ENCODE measurements around the gene DNASE2B.

Gene DNASE2B

GRCh38 chr1:84379917-84380180 lies 18.4 kb upstream of the DNASE2B start:
- no peak for TF ChIP-seq CTCF (IDR thresholded peaks at IDR 0.05; ENCODE audit: control insufficient read depth, extremely low read depth, insufficient read depth)

GRCh38 chr1:84382127-84382526 lies 16.2 kb upstream of the DNASE2B start:
- no peak for DNase-seq (ENCODE audit: low read depth)
- no peak overlapping the region for H3K4me3 ChIP-seq (ENCODE audit: low read depth, low read length)
- no peak for TF ChIP-seq CTCF (IDR thresholded peaks at IDR 0.05; ENCODE audit: control insufficient read depth, extremely low read depth, insufficient read depth)

More at GRCh38 chr1:84379917-84380180, 18.4 kb upstream of the DNASE2B start:
- no peak overlapping the region for H3K4me3 ChIP-seq (ENCODE audit: low read depth, low read length)
- DNase-seq (ENCODE audit: low read depth): no peak

GRCh38 chr1:84385347-84385746 lies 12.9 kb upstream of the DNASE2B start:
- DNase-seq (ENCODE audit: low read depth): no peak

GRCh38 chr1:84386716-84387479 lies 11.4 kb upstream of the DNASE2B start:
- no peak for TF ChIP-seq CTCF (IDR thresholded peaks at IDR 0.05; ENCODE audit: control insufficient read depth, extremely low read depth, insufficient read depth)
- no peak for DNase-seq (ENCODE audit: low read depth)
- H3K4me3 ChIP-seq (ENCODE audit: low read depth, low read length): no peak overlapping the region

More at GRCh38 chr1:84385347-84385746, 12.9 kb upstream of the DNASE2B start:
- TF ChIP-seq CTCF (IDR thresholded peaks at IDR 0.05; ENCODE audit: control insufficient read depth, extremely low read depth, insufficient read depth): no peak
- no peak overlapping the region for H3K4me3 ChIP-seq (ENCODE audit: low read depth, low read length)

- H3K4me3 ChIP-seq (ENCODE audit: low read depth, low read length): no peak overlapping the region
- TF ChIP-seq CTCF (IDR thresholded peaks at IDR 0.05; ENCODE audit: control insufficient read depth, extremely low read depth, insufficient read depth): no peak
- no peak for DNase-seq (ENCODE audit: low read depth)
These were observed 10.7 kb upstream of the DNASE2B start for GRCh38 chr1:84387480-84388163.

- H3K4me3 ChIP-seq (ENCODE audit: low read depth, low read length): no peak overlapping the region
- no peak for DNase-seq (ENCODE audit: low read depth)
- TF ChIP-seq CTCF (IDR thresholded peaks at IDR 0.05; ENCODE audit: control insufficient read depth, extremely low read depth, insufficient read depth): no peak
These were observed 8.1 kb upstream of the DNASE2B start for GRCh38 chr1:84390226-84390625.

Data from LNCaP clone FGC (cell line).